Activated CD4-positive, alpha-beta T cell treated with anti-CD3 and anti-CD28 coated beads, Interleukin-2, amount 10 ng/mL, durations not matched to agents 24 days and 14 days (primary cell): ENCODE results near the gene ASPM. TPM values are rescaled to one million over a fixed set of nuclear protein-coding genes. Genes with fewer than 3 reads are reported as not detected.

Experiments used
- DNase-seq: peaks from one replicate; pipeline ENCODE4 v3.0.0; 2022
- H3K27ac Mint-ChIP-seq: one replicate; pipeline ENCODE4 v1.8.0; 2022; ENCODE audit warnings: mild to moderate bottlenecking, mixed read lengths
- H3K27me3 Mint-ChIP-seq: one replicate; pipeline ENCODE4 v1.8.0; 2022; ENCODE audit warnings: mixed read lengths
- H3K36me3 Mint-ChIP-seq: one replicate; pipeline ENCODE4 v1.8.0; 2022; ENCODE audit warnings: low read depth, mild to moderate bottlenecking, mixed read lengths
- H3K4me1 Mint-ChIP-seq: one replicate; pipeline ENCODE4 v1.8.0; 2021; ENCODE audit warnings: mixed read lengths
- H3K4me3 Mint-ChIP-seq: one replicate; pipeline ENCODE4 v1.8.0; 2022; ENCODE audit warnings: mild to moderate bottlenecking, moderate library complexity, mixed read lengths
- H3K9me3 Mint-ChIP-seq: one replicate; pipeline ENCODE4 v1.8.0; 2021; ENCODE audit warnings: mixed read lengths
- intact Hi-C: fragments of 100-400 bp; cut with micrococcal nuclease; formaldehyde crosslinking; loops from one replicate; pipeline ENCODE4 v1.15.1; 2023
- total RNA-seq: library from RNA; stranded (reverse); gene quantifications from 2 replicates; pipeline ENCODE4 v1.2.3, GENCODE V29; 2022

The ASPM gene
- total RNA-seq, 1 donor from 2014 or later: 29.1 TPM

DNA sequence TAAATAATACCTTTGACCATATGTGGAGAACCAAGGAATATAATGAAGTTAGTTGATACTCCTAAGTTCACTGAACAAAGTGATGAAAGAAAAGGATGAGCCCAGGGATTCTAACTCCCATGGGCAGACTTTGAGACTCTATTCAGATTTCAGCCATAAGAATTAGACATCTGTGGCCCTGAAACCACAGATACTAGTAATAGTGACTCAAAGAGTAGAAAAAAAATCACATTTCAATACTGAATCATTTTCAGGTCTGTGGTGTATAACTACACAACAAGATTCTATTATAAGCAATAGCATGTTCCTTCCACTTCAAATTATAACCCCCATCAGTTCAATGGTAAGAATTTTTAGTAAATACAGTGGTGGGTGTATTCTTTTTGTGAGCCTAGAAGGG is 63.0 kb downstream of the ASPM start:
- Mint-ChIP-seq H3K9me3 (peaks cover 26% of the 10 kb centered on the region), H3K4me1 (no peaks in the 10 kb centered on the region), H3K27me3 (peaks cover 2% of the 10 kb centered on the region), H3K4me3 (no peak overlapping the region), H3K36me3 (peaks cover 67% of the 10 kb centered on the region), H3K27ac (no peak overlapping the region)
- intact Hi-C loops: no loop called here
- DNase-seq: no peak

- no peak overlapping the region for H3K4me3 Mint-ChIP-seq
- H3K36me3 Mint-ChIP-seq: peaks cover 52% of the 10 kb centered on the region
- intact Hi-C loops: no loop called here
Observed at GRCh38 chr1:197081117-197081753, 65.2 kb downstream of the ASPM start.

DNA sequence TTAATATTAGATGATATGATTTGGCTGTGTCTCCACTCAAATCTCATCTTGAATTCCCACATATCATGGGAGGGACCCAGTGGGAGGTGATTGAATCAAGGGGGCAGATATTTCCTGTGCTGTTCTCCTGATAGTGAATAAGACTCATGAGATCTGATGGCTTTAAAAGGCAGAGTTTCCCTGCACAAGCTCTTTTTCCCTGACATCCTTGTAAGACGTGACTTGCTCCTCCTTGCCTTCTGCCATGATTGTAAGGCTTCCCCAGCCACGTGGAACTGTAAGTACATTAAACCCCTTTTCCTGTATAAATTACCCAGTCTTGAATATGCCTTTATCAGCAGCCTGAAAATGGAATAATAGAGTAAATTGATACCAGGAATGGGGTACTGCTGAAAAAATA is 66.1 kb downstream of the ASPM start:
- Mint-ChIP-seq H3K4me1 (no peaks in the 10 kb centered on the region), H3K27ac (no peak overlapping the region), H3K36me3 (peaks cover 46% of the 10 kb centered on the region), H3K9me3 (peaks cover 25% of the 10 kb centered on the region), H3K27me3 (peaks cover 10% of the 10 kb centered on the region), H3K4me3 (no peak overlapping the region)
- intact Hi-C loops: no loop called here
- DNase-seq: no peak

More at GRCh38 chr1:197081117-197081753, 65.2 kb downstream of the ASPM start:
- H3K27me3 Mint-ChIP-seq: peaks cover 6% of the 10 kb centered on the region
- H3K9me3 Mint-ChIP-seq: peaks cover 26% of the 10 kb centered on the region
- no peak overlapping the region for H3K27ac Mint-ChIP-seq
- H3K4me1 Mint-ChIP-seq: no peaks in the 10 kb centered on the region
- no peak for DNase-seq

GRCh38 chr1:197076585-197076984 is 69.9 kb downstream of the ASPM start:
- no peak overlapping the region for H3K4me3 Mint-ChIP-seq
- intact Hi-C loops: no loop called here

DNA sequence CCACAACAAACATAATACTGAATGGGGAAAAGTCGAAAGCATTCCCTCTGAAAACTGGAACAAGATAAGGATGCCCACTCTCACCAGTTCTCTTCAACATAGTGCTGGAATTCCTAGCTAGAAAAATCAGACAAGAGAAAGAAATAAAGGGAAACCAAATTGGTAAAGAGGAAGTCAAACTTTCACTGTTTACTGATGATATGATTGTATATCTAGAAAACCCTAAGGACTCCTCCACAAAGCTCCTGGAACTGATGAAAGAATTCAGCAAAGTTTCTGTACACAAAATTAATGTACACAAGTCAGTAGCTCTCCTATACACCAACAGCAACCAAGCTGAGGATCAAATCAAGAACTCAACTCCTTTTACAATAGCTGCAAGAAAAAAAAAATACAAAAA is 72.5 kb downstream of the ASPM start:
- Mint-ChIP-seq H3K9me3 (no peaks in the 10 kb centered on the region), H3K36me3 (no peaks in the 10 kb centered on the region), H3K27ac (no peak overlapping the region), H3K4me3 (no peak overlapping the region), H3K4me1 (no peaks in the 10 kb centered on the region), H3K27me3 (peaks cover 17% of the 10 kb centered on the region)
- intact Hi-C loops: no loop called here
- no peak for DNase-seq

More at GRCh38 chr1:197076585-197076984, 69.9 kb downstream of the ASPM start:
- H3K36me3 Mint-ChIP-seq: peaks cover 10% of the 10 kb centered on the region
- no peaks in the 10 kb centered on the region for H3K4me1 Mint-ChIP-seq
- peaks cover 17% of the 10 kb centered on the region for H3K27me3 Mint-ChIP-seq
- no peak for DNase-seq
- no peak overlapping the region for H3K27ac Mint-ChIP-seq
- peaks cover 5% of the 10 kb centered on the region for H3K9me3 Mint-ChIP-seq

DNA sequence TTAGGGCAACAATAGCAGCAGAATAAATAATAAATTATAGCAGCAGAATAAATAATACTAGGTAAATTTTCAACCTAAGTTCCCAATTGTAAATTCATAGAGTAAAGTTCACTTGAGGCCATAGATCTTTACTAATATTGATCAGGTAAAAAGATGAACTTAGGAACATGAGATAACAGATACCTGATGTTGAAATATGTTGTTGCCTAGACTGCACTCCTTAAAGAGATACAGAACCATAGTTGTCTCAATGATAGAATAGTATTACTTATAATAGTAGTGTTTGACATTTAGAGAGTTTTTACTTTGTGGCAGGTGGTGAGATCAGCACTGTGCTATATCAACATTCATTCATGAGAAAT is 79.0 kb downstream of the ASPM start:
- intact Hi-C loops: no loop called here
- H3K27me3 Mint-ChIP-seq: peaks cover 6% of the 10 kb centered on the region
- no peak overlapping the region for H3K27ac Mint-ChIP-seq
- H3K4me1 Mint-ChIP-seq: no peaks in the 10 kb centered on the region
- no peak for DNase-seq
- no peaks in the 10 kb centered on the region for H3K36me3 Mint-ChIP-seq
- no peaks in the 10 kb centered on the region for H3K9me3 Mint-ChIP-seq
- H3K4me3 Mint-ChIP-seq: no peak overlapping the region

DNA sequence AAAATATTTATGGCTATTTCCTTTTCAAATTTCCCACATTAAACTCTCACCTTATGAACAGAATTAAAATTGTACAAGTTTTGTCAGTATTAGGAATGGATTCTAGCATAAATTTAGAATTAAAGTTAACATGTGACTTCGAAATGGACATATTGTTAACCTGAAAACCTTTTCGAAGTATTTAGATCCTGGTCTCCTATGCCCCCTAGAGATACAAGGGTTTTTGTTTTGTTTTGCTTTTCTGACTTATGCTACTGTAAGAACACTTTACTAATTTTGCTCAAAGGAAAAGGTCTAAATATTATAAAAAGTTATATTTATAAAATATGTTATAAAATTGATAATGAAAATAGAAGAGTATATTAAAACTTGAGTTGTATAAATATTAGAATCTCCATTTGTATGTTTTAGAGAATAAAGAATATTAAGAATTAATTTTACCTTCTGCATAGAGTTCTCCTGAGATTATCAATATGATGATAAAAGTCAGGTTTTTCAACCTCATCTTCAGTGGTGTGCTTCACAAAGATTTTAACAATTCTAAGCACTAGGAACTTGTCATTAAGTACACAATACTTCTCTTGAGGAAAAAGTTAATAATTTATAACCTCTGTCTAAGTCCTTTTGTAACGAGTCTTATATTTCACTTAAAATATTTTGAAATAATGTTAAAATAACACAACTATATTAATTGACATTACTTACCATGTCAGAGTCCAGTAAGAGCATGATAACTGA is 79.6 kb downstream of the ASPM start, which contains the start of gene F13B:
Gene F13B (minus strand): TSS at position 542 of the 738 bp plus-strand sequence. CDS start 37 bp downstream, at position 505.
- peaks cover 6% of the 10 kb centered on the region for H3K27me3 Mint-ChIP-seq
- H3K9me3 Mint-ChIP-seq: no peaks in the 10 kb centered on the region
- no peaks in the 10 kb centered on the region for H3K4me1 Mint-ChIP-seq
- no peak within 1 kb of the TSS for H3K4me3 Mint-ChIP-seq
- no peak within 1 kb of the TSS for H3K27ac Mint-ChIP-seq
- no peak for DNase-seq
- intact Hi-C loops: no loop called here
- H3K36me3 Mint-ChIP-seq: no peaks in the 10 kb centered on the region

DNA sequence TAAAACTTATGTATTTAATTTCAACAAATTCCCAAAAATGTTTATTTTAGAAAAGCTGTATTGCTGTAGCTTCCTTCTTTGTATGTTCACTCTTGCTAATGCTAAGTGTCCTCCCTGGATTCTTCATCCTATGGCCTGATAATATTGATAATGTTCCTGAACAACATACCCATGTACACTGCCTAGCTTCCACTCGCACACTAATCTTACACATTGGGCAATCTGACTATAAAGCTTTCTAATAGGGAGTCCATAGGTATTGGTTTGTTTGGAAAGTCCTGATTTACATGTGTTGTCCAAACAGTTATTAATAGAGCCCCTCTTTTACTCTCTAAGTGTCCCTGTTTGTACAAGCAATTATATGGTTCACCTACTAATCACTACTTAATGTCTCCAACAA is 80.2 kb downstream of the ASPM start:
- no peak overlapping the region for H3K4me3 Mint-ChIP-seq
- DNase-seq: no peak
- intact Hi-C loops: no loop called here
- H3K9me3 Mint-ChIP-seq: no peaks in the 10 kb centered on the region
- peaks cover 6% of the 10 kb centered on the region for H3K27me3 Mint-ChIP-seq
- H3K27ac Mint-ChIP-seq: no peak overlapping the region
- H3K36me3 Mint-ChIP-seq: no peaks in the 10 kb centered on the region
- no peaks in the 10 kb centered on the region for H3K4me1 Mint-ChIP-seq

- no peak overlapping the region for H3K4me3 Mint-ChIP-seq
- H3K27me3 Mint-ChIP-seq: peaks cover 6% of the 10 kb centered on the region
- no peaks in the 10 kb centered on the region for H3K9me3 Mint-ChIP-seq
- H3K36me3 Mint-ChIP-seq: no peaks in the 10 kb centered on the region
- H3K27ac Mint-ChIP-seq: no peak overlapping the region
- DNase-seq: no peak
- intact Hi-C loops: no loop called here
- H3K4me1 Mint-ChIP-seq: no peaks in the 10 kb centered on the region
Observed at GRCh38 chr1:197065559-197065958, 80.9 kb downstream of the ASPM start.

- H3K27ac Mint-ChIP-seq: no peak overlapping the region
- no peak overlapping the region for H3K4me3 Mint-ChIP-seq
- no peaks in the 10 kb centered on the region for H3K9me3 Mint-ChIP-seq
- peaks cover 6% of the 10 kb centered on the region for H3K27me3 Mint-ChIP-seq
- H3K4me1 Mint-ChIP-seq: no peaks in the 10 kb centered on the region
- no peak for DNase-seq
- intact Hi-C loops: no loop called here
- no peaks in the 10 kb centered on the region for H3K36me3 Mint-ChIP-seq
Observed at GRCh38 chr1:197063212-197063611, 83.3 kb downstream of the ASPM start.

DNA sequence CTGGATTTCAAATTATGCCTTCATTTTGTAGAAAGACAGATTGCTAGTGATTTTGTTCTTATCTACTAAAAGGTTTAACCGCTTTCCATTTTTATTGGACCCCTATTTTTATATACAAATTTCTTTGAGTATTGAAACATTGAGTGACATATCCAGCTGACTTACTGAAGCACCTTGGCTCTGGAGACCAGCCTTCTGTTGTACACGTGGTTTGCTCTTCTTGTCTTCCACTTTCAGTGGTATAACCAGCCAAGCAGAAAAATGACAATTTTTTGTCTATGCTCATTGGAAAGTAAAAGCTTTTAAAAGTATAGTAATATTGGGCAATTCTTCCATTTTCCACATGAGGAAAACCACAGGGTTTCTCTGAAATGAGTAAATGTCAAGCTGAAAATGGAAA is 83.8 kb downstream of the ASPM start:
- no peaks in the 10 kb centered on the region for H3K36me3 Mint-ChIP-seq
- H3K9me3 Mint-ChIP-seq: no peaks in the 10 kb centered on the region
- DNase-seq: no peak
- intact Hi-C loops: no loop called here
- H3K27ac Mint-ChIP-seq: no peak overlapping the region
- no peaks in the 10 kb centered on the region for H3K4me1 Mint-ChIP-seq
- no peak overlapping the region for H3K4me3 Mint-ChIP-seq
- H3K27me3 Mint-ChIP-seq: peaks cover 6% of the 10 kb centered on the region

DNA sequence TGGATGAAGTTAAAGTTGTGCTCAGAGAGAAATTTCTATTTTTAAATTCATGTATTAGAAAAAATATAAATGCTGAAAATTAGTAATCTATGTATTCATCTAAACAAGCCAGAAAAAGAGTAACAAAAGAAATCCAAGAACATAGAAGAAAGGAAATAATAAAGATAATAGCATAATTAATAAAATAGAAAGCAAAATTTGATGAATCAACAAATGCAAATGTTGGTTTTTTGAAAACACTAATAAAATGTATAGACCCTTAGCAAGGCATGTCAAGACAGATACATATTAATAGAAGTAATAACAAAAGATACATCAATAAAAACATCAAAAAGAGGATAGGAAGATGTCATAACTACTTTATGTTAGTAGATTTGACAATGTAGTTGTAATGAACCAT is 97.4 kb downstream of the ASPM start:
- Mint-ChIP-seq H3K27ac (no peak overlapping the region), H3K4me1 (no peaks in the 10 kb centered on the region), H3K27me3 (peaks cover 2% of the 10 kb centered on the region), H3K36me3 (no peaks in the 10 kb centered on the region), H3K4me3 (no peak overlapping the region), H3K9me3 (no peaks in the 10 kb centered on the region)
- DNase-seq: no peak
- intact Hi-C loops: no loop called here

DNA sequence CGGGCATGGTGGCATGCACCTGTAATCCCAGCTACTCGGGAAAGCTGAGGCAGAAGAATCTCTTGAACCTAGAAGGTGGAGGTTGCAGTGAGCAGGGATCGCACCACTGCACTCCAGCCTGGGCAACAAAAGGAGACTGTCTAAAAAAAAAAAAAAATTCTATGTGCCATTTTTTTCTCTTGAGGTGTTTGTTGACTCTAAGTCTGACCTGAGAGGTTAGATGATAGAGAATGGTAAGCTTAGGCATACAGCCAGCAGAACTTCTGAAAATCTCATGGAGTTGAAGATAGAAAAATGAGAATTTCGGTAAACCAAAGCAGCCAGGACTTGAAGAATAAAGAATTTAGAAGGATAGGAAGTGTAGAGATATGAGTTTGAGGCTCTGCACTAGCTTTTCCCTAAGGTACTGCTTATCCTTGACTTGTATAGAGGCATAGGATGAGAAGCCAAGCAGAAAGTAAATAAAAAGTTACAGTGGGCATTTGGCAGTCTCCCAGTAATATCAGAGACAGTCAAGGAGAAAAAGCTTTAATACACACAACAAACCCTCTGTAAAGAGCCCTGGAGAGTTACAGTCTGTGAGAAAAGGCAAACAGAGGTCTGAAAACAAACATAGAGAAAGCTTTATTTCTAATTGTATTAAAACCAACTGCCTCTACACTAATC is 103.7 kb downstream of the ASPM start:
- no peak overlapping the region for H3K4me3 Mint-ChIP-seq
- H3K27me3 Mint-ChIP-seq: peaks cover 4% of the 10 kb centered on the region
- no peak overlapping the region for H3K27ac Mint-ChIP-seq
- H3K36me3 Mint-ChIP-seq: no peaks in the 10 kb centered on the region
- H3K4me1 Mint-ChIP-seq: peaks cover 3% of the 10 kb centered on the region
- intact Hi-C loops: no loop called here
- DNase-seq: no peak
- no peaks in the 10 kb centered on the region for H3K9me3 Mint-ChIP-seq
